Gastroesophageal sphincter (tissue), 4 donors: Measurements from ENCODE around the gene PODNL1. TPM values are rescaled to one million over a fixed set of nuclear protein-coding genes. Genes with fewer than 3 reads are reported as not detected.
"Not testable (repeated sequence)": the region's sequence is repeated elsewhere in the genome, so short reads cannot be mapped to it uniquely, and the experiment has no call there.

ENCODE experiments used
- ATAC-seq: fragments of 150-250 bp; one replicate; pipeline ENCODE4 v1.9.1; 2016; ENCODE audit warnings: mild to moderate bottlenecking, moderate library complexity
- H3K27ac ChIP-seq, 4 donors: fragments of 200-600 bp; sonication (generic) in 3 of 4; 1 replicate in 3 of 4; 2 replicates in 1 of 4; pipeline ENCODE4 v1.5.1; 2016 to 2019
- H3K27me3 ChIP-seq: fragments of 200-600 bp; sonication (generic); one replicate; pipeline ENCODE4 v1.5.1; 2019
- H3K36me3 ChIP-seq, 2 donors: fragments of 200-600 bp; sonication (generic); one replicate each; pipeline ENCODE4 v1.5.1; 2019; ENCODE audit warnings: control low read depth in 1 of 2
- H3K4me1 ChIP-seq, 3 donors: fragments of 200-600 bp; sonication (generic); 1 replicate in 2 of 3; 2 replicates in 1 of 3; pipeline ENCODE4 v1.5.1; 2016 to 2019; ENCODE audit warnings: control low read depth in 2 of 3
- H3K4me3 ChIP-seq, 2 donors: fragments of 200-600 bp; sonication (generic); one replicate each; pipeline ENCODE4 v1.5.1; 2019; ENCODE audit warnings: mild to moderate bottlenecking in 1 of 2, moderate library complexity in 1 of 2
- H3K9me3 ChIP-seq, 3 donors: fragments of 200-600 bp; sonication (generic); one replicate each; pipeline ENCODE4 v1.5.1; 2017 to 2019; ENCODE audit warnings: control low read depth in 2 of 3
- EP300 ChIP-seq: sonication (generic); formaldehyde crosslinking; IDR thresholded peaks from one replicate; pipeline ENCODE4 v1.6.1; 2017; ENCODE audit warnings: antibody characterized with exemption, mild to moderate bottlenecking
- POLR2A ChIP-seq, 2 donors: fragments of 450-650 bp; IDR thresholded peaks; one replicate each; pipeline ENCODE4 v1.6.1; 2017; ENCODE audit warnings: antibody characterized with exemption in 2 of 2, mild to moderate bottlenecking in 2 of 2, moderate library complexity in 1 of 2
- POLR2AphosphoS5 ChIP-seq: sonication (generic); formaldehyde crosslinking; IDR thresholded peaks from one replicate; pipeline ENCODE4 v1.6.1; 2017; ENCODE audit warnings: antibody characterized with exemption
- WGBS, 2 donors: methylation state at CpG; one replicate each; pipeline ENCODE4 v1.1.5; 2018; ENCODE audit warnings: low coverage in 1 of 2; 5-methylcytosine and 5-hydroxymethylcytosine counted together
- total RNA-seq, 4 donors: library from RNA; depleted of rRNA; stranded (reverse); fragments of >200 nt; gene quantifications; one replicate each; pipeline ENCODE4 v1.1.0, GENCODE V29; 2016
- TF ChIP-seq, protein P1 (sequence below), 4 experiments: fragments of 200-600 bp in 2 of 4; fragments of 450-650 bp in 2 of 4; sonication (generic) in 1 of 4; IDR thresholded peaks; one replicate each; pipeline ENCODE4 v1.5.1; 2017 to 2019; ENCODE audit warnings: antibody characterized with exemption in 4 of 4, mild to moderate bottlenecking in 2 of 4, moderate library complexity in 2 of 4

The PODNL1 gene
- total RNA-seq, 4 donors from 2014 or later, result 0.62 to 0.67 TPM; not detected in 2

GRCh38 chr19:13929956-13930355, 8.3 kb downstream of the PODNL1 start:
- Histone ChIP-seq H3K4me1 (no peaks in the 10 kb centered on the region), H3K4me3 (no peak overlapping the region), H3K27ac (no peak overlapping the region), H3K27me3 (peaks cover 27% of the 10 kb centered on the region), H3K36me3 (peaks cover 0 to 61% of the 10 kb centered on the region in 2 donors), H3K9me3 (no peaks in the 10 kb centered on the region)
- TF ChIP-seq, protein P1, sequence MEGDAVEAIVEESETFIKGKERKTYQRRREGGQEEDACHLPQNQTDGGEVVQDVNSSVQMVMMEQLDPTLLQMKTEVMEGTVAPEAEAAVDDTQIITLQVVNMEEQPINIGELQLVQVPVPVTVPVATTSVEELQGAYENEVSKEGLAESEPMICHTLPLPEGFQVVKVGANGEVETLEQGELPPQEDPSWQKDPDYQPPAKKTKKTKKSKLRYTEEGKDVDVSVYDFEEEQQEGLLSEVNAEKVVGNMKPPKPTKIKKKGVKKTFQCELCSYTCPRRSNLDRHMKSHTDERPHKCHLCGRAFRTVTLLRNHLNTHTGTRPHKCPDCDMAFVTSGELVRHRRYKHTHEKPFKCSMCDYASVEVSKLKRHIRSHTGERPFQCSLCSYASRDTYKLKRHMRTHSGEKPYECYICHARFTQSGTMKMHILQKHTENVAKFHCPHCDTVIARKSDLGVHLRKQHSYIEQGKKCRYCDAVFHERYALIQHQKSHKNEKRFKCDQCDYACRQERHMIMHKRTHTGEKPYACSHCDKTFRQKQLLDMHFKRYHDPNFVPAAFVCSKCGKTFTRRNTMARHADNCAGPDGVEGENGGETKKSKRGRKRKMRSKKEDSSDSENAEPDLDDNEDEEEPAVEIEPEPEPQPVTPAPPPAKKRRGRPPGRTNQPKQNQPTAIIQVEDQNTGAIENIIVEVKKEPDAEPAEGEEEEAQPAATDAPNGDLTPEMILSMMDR (IDR thresholded peaks at IDR 0.05), result no peak
- TF ChIP-seq EP300, result no peak
- no peak for TF ChIP-seq POLR2AphosphoS5
- no peak for TF ChIP-seq POLR2A (IDR thresholded peaks at IDR 0.05)
- WGBS, 2 donors, result no CpG with 5 or more reads among the region's 17 CpGs
- no peak for ATAC-seq

GRCh38 chr19:13929340-13929739, 8.9 kb downstream of the PODNL1 start:
- no peak for ATAC-seq
- H3K4me3 ChIP-seq, result no peak overlapping the region
- no peaks in the 10 kb centered on the region for H3K4me1 ChIP-seq
- peaks cover 21% of the 10 kb centered on the region for H3K27me3 ChIP-seq
- TF ChIP-seq POLR2A (IDR thresholded peaks at IDR 0.05), result no peak
- TF ChIP-seq EP300, result no peak
- no peak for TF ChIP-seq POLR2AphosphoS5
- TF ChIP-seq, protein P1 (IDR thresholded peaks at IDR 0.05), result no peak
- H3K36me3 ChIP-seq, result peaks cover 0 to 67% of the 10 kb centered on the region in 2 donors
- no CpG with 5 or more reads among the region's 12 CpGs for WGBS, 2 donors
- no peaks in the 10 kb centered on the region for H3K9me3 ChIP-seq
- H3K27ac ChIP-seq, result no peak overlapping the region

DNA sequence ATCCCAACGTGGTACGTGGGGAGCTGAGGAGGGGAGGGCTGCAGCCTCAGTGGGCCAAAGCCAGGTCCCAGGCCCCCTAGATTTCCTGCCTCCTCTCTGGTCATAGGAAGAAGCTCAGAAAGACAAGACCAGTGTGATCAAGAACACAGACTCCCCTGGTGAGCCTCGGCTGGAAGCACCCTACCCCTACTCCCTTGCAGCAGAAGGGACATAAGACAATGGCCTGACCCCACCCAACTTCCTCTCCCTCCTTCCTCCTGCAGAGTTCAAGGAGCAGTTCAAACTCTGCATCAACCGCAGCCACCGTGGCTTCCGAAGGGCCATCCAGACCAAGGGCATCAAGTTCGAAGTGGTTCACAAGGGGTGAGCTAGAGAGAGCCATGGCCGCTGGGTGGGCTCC, 11.5 kb downstream of the PODNL1 start:
- Histone ChIP-seq H3K4me3 (no peak overlapping the region), H3K36me3 (peaks cover 0 to 92% of the 10 kb centered on the region in 2 donors), H3K27ac (no peak overlapping the region), H3K27me3 (no peaks in the 10 kb centered on the region), H3K4me1 (no peaks in the 10 kb centered on the region), H3K9me3 (no peaks in the 10 kb centered on the region)
- no peak for TF ChIP-seq POLR2A (IDR thresholded peaks at IDR 0.05)
- TF ChIP-seq, protein P1 (IDR thresholded peaks at IDR 0.05), result no peak
- no peak for TF ChIP-seq EP300
- no peak for TF ChIP-seq POLR2AphosphoS5
- no peak for ATAC-seq
- 60% methylated on average over 1 of the region's 8 CpGs; no CpG with 5 or more reads in 1 of the 2 donors for WGBS, 2 donors

DNA sequence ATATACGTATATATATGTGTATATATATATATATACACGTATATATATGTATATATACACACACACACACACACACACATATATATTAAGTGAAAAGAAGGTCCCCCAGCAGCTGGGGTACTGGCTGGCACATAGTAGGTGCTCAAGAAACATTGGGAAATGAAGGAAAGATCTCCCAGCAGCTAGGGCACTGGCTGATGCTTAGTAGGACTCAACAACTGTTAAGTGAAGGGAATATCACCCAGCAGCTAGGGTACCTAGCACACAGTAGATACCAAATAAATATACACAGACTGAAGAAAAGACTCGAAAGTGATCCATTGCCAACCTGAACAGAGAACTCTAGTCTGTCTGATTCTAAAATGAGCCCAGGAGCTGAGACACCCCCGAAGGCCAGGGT, 12.2 kb downstream of the PODNL1 start:
- H3K36me3 ChIP-seq, result peaks cover 0 to 92% of the 10 kb centered on the region in 2 donors
- 68% methylated on average over 4 of the region's 4 CpGs; no CpG with 5 or more reads in 1 of the 2 donors for WGBS, 2 donors
- H3K27me3 ChIP-seq, result no peaks in the 10 kb centered on the region
- no peak overlapping the region for H3K27ac ChIP-seq
- ATAC-seq, result no peak
- no peak for TF ChIP-seq EP300
- no peak for TF ChIP-seq POLR2AphosphoS5
- no peak for TF ChIP-seq POLR2A (IDR thresholded peaks at IDR 0.05)
- TF ChIP-seq, protein P1 (IDR thresholded peaks at IDR 0.05), result no peak
- H3K9me3 ChIP-seq, result peaks cover 0 to 1% (median 0%) of the 10 kb centered on the region in 3 donors
- no peaks in the 10 kb centered on the region for H3K4me1 ChIP-seq
- no peak overlapping the region for H3K4me3 ChIP-seq

DNA sequence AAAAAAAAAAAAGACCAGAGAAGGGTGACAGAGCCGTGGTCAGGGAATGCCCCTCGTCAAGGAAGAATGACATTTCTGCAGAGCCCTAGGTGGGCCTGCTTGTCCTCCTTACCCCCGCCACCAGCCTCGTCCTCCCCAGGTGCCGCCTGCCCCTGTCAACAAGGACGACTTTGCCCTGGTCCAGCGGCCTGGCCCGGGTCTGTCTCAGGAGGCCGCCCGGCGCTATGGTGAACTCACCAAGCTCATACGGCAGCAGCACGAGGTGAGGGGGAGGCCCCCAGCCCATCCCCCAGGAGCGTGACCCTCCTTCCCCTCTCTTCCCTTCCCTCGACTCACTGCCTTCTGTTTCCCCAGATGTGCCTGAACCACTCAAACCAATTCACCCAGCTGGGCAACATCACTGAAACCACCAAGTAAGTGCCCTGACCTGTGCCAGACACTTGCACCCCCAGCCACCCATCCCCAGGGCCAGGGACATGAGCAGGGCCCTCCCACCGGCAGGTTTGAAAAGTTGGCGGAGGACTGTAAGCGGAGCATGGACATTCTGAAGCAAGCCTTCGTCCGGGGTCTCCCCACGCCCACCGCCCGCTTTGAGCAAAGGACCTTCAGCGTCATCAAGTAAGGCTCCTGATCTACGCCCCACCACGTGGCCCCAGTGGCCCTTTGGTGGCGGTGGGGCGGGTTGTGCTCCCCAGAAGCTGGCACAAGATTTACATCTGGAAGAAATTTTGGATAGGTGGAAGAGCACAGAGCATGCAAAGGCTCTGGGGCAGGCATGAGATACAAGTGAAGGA, 14.8 kb downstream of the PODNL1 start:
- no peak for ATAC-seq
- H3K36me3 ChIP-seq, result peaks cover 0 to 98% of the 10 kb centered on the region in 2 donors
- H3K27ac ChIP-seq, result no peak overlapping the region
- no peak overlapping the region for H3K4me3 ChIP-seq
- H3K27me3 ChIP-seq, result no peaks in the 10 kb centered on the region
- WGBS, 2 donors, result 94 to 95% methylated on average over 13 of the region's 28 CpGs
- TF ChIP-seq POLR2AphosphoS5 (no peak), EP300 (no peak), POLR2A (IDR thresholded peaks at IDR 0.05) (no peak)
- TF ChIP-seq, protein P1 (IDR thresholded peaks at IDR 0.05), result no peak
- no peaks in the 10 kb centered on the region for H3K4me1 ChIP-seq
- H3K9me3 ChIP-seq, result peaks cover 0 to 6% (median 0%) of the 10 kb centered on the region in 3 donors

DNA sequence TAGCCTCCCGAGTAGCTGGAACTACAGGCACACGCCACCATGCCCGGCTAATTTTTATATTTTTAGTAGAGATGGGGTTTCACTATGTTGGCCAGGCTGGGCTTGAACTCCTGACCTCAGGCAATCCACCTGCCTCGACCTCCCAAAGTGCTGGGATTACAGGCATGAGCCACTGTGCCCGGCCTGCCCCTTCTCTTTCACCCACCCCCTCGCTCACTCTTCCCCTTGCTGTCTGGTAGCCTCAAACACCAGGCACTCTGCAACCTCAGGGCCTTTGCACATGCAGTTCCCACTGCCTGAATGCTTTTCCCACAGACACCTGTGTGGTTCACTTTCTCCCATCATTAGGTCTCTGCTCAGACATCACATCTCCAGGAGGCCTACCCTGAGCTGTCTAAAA, 16.1 kb downstream of the PODNL1 start:
- ATAC-seq, H3K27ac ChIP-seq, H3K9me3 ChIP-seq, H3K4me1 ChIP-seq, H3K4me3 ChIP-seq, H3K27me3 ChIP-seq: not testable (repeated sequence)
- peaks cover 0 to 98% of the 10 kb centered on the region in 2 donors for H3K36me3 ChIP-seq
- WGBS, 2 donors, result 93 to 100% methylated on average over 2 to 6 of the region's 6 CpGs
